Measurements from ENCODE around the gene CYBA. TPM values are rescaled to one million over a fixed set of nuclear protein-coding genes. Genes with fewer than 3 reads are reported as not detected.

Gene CYBA
- total and polyA plus RNA-seq, 9 donors = 6.5 to 244 (median 56.6) TPM

- no peaks in the 10 kb centered on the region for H3K27me3 ChIP-seq
- DNase-seq = no peak
- 66 to 70% (median 69%) methylated on average over 11 to 12 of the region's 12 CpGs for WGBS, 3 donors
- H3K36me3 ChIP-seq = no peaks in the 10 kb centered on the region
- intact Hi-C loops (cut with DNase I) = no loop called here
- no peak overlapping the region for H3K4me3 ChIP-seq
- H3K4me1 ChIP-seq (ENCODE audit: insufficient read depth) = no peaks in the 10 kb centered on the region
- H3K9me3 ChIP-seq = no peaks in the 10 kb centered on the region
- TF ChIP-seq POLR2A (IDR thresholded peaks at IDR 0.05) (no peak), EP300 (IDR thresholded peaks at IDR 0.05) (no peak), CTCF (IDR thresholded peaks at IDR 0.05) (no peak)
- no peak overlapping the region for H3K27ac ChIP-seq
Observed at GRCh38 chr16:88628512-88628974, 22.3 kb downstream of the CYBA start.

- DNase-seq = no peak
- intact Hi-C loops (cut with DNase I) = no loop called here
- no peak for TF ChIP-seq POLR2A (IDR thresholded peaks at IDR 0.05)
- no peak for TF ChIP-seq EP300 (IDR thresholded peaks at IDR 0.05)
- no peak for TF ChIP-seq CTCF (IDR thresholded peaks at IDR 0.05)
- H3K27me3 ChIP-seq = no peaks in the 10 kb centered on the region
- H3K4me3 ChIP-seq = no peak overlapping the region
- H3K4me1 ChIP-seq (ENCODE audit: insufficient read depth) = no peaks in the 10 kb centered on the region
- no peaks in the 10 kb centered on the region for H3K36me3 ChIP-seq
- 93 to 95% (median 94%) methylated on average over 26 to 27 of the region's 27 CpGs for WGBS, 3 donors
- no peaks in the 10 kb centered on the region for H3K9me3 ChIP-seq
- H3K27ac ChIP-seq = no peak overlapping the region
Observed at GRCh38 chr16:88627531-88628411, 23.1 kb downstream of the CYBA start.

GRCh38 chr16:88626646-88627045, 24.2 kb downstream of the CYBA start:
- Histone ChIP-seq H3K4me3 (no peak overlapping the region), H3K27me3 (no peaks in the 10 kb centered on the region), H3K4me1 (ENCODE audit: insufficient read depth) (no peaks in the 10 kb centered on the region), H3K9me3 (no peaks in the 10 kb centered on the region), H3K36me3 (no peaks in the 10 kb centered on the region), H3K27ac (no peak overlapping the region)
- no peak for TF ChIP-seq EP300 (IDR thresholded peaks at IDR 0.05)
- no peak for TF ChIP-seq CTCF (IDR thresholded peaks at IDR 0.05)
- WGBS, 3 donors = 91 to 93% (median 91%) methylated on average over 9 of the region's 9 CpGs
- DNase-seq = no peak
- intact Hi-C loops (cut with DNase I) = no loop called here

- DNase-seq = no peak
- H3K27me3 ChIP-seq = no peaks in the 10 kb centered on the region
- H3K9me3 ChIP-seq = no peaks in the 10 kb centered on the region
- intact Hi-C loops (cut with DNase I) = no loop called here
- TF ChIP-seq EP300 (IDR thresholded peaks at IDR 0.05) (no peak), POLR2A (IDR thresholded peaks at IDR 0.05) (no peak), CTCF (IDR thresholded peaks at IDR 0.05) (no peak)
- H3K4me3 ChIP-seq = no peak overlapping the region
- no peaks in the 10 kb centered on the region for H3K36me3 ChIP-seq
- no peaks in the 10 kb centered on the region for H3K4me1 ChIP-seq (ENCODE audit: insufficient read depth)
- no peak overlapping the region for H3K27ac ChIP-seq
- WGBS, 3 donors = 69 to 79% (median 76%) methylated on average over 16 to 17 of the region's 17 CpGs
Observed at GRCh38 chr16:88624977-88625576, 25.8 kb downstream of the CYBA start.

All from ovary (tissue), 9 donors.